GM19395 (cell line): ENCODE results near the gene TBL1XR1.
"Not testable (repeated sequence)": the region's sequence is repeated elsewhere in the genome, so short reads cannot be mapped to it uniquely, and the experiment has no call there.

Source experiments
- ATAC-seq: cut with Tn5 transposase; IDR thresholded peaks from one replicate; pipeline ENCODE4 v1.9.1; 2021; ENCODE audit warnings: mild to moderate bottlenecking, moderate library complexity; ENCODE audit not compliant: unreplicated experiment

The TBL1XR1 gene

DNA sequence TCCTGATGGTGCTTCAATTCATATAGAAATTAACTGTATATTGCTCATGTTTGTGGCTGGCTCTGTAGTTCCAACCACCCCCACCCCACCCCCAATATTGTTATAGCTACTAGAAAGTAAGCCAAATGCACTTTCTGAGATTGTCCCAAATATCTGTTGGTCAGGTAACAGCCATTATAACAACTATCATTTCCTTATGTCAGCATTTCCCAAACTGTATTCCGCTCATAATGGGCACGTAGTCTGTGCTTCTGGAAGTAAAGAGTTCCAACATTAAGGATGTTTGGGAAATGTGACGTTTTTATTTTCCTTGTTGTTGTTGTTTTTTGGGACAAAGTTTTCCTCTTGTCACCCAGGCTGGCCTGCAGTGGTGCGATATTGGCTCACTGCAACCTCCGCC lies 12.2 kb upstream of the TBL1XR1 start:
- no peak for ATAC-seq

DNA sequence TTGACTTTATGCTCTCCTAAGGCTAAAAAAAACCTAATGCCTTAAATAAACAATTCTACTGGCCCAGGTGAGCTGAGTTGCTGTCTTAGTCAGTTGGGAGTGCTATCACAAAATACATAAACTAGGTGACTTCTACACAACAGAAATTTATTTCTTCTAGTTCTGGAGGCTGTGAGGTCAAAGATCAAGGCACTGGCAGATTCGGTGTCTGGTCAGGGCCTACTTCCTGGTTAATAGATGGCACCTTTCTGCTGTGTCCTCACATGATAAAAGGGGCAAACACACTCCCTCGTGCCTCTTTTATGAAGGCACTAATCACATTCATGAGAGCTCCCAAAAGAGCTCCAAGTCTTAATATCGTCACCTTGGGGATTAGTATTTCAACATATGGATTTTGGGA lies 11.5 kb upstream of the TBL1XR1 start:
- no peak for ATAC-seq

DNA sequence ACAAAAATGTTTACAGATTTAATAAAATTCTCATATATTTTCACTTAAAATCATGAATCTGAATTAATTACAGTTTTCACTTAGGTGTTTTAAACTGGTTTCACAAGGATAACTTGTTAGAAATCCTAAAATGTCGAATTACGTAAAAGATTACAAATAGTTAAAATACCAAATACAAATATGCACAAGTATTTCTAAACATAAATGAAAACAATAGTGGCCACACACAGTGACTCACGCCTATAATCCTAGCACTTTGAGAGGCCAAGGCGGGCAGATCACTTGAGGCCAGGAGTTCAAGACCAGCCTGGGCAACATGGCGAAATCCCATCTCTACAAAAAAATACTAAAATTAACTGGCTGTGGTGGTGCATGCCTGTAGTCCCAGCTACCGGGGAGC lies 10.9 kb upstream of the TBL1XR1 start:
- no peak for ATAC-seq

DNA sequence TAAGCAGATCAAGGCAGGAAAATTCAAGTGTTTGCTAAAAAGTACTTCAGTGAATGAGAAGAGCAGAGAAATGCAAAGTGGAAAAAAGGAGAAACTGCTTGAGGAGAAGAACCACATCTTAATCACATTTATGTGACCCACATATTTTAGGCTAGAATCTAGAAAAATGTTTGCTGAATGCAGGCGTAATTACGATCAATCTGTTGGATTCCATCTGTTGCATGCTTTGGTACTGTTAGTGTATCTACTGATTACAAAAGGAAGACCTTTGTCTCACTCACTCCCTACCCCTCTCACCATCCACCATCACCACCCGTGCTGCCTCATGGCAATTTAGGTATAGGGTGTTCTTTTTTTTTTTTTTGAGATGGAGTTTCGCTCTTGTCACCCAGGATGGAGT lies 9.7 kb upstream of the TBL1XR1 start:
- no peak for ATAC-seq

DNA sequence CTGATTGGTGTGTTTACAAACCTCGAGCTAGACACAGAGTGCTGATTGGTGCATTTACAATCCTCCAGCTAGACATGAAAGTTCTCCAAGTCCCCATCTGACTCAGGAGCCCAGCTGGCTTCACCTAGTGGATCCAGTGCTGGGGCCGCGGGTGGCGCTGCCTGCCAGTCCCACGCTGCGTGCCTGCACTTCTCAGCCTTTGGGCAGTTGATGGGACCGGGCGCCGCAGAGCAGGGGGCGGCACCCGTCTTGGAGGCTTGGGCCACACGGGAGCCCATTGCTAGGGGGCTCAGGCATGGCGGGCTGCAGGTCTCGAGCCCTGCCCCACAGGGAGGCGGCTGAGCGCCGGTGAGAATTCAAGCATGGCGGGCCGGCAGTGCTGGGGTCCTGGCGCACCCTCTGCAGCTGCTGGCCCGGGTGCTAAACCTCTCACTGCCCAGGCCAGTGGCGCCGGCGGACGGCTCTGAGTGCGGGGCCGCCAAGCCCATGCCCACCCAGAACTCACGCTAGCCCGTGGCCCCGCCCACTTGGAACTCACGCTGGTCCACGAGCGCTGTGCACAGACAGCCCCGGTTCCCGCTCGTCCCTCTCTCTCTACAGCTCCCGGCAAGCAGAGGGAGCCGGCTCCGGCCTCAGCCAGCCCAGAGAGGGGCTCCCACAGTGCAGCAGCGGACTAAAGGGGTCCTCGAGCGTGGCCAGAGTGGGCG lies 6.6 kb upstream of the TBL1XR1 start:
- no peak for ATAC-seq

DNA sequence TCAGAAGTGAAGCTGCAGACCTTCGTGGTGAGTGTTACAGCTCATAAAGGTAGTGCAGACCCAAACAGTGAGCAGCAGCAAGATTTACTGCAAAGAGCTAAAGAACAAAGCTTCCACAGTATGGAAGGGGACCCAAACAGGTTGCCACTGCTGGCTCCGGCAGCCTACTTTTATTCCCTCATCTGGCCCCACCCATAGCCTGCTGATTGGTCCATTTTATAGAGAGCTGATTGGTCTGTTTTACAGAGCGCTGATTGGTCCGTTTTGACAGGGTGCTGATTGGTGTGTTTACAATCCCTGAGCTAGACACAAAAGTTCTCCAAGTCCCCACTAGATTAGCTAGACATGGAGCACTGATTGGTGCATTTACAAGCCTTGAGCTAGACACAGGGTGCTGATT lies 5.7 kb upstream of the TBL1XR1 start:
- not testable (repeated sequence) for ATAC-seq

DNA sequence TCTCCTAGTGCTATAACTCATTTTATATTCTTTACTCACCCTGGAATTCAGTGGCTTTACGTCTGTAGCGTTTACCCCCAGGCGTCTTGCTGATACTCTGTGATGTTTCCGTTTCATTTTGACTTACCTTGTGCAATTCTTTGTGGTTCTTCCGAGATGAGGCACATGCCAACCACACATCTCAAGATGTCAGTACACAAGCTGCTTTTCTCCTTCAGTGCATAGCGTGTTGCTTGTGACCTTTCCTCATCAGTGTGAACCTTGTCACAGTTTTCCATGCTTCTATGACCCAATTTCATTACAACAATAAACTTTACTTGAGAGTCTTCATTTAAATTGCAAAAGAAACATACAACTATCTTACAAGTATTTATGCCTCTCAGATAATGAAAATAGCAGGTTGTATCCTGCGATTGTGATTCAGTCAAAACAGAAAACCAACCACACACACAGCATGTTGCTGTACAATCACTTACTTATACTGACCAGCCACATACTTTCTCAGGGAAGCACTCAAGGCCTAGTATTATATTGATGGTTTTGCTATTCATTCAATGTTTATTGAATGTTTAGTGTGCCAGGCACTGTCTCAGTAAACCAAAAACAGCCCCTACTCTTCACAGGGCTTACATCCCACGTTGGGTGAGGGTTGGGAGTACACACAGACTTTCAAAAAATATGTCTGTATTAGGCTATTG lies 4.6 kb upstream of the TBL1XR1 start:
- ATAC-seq, result peak; percentile 86

DNA sequence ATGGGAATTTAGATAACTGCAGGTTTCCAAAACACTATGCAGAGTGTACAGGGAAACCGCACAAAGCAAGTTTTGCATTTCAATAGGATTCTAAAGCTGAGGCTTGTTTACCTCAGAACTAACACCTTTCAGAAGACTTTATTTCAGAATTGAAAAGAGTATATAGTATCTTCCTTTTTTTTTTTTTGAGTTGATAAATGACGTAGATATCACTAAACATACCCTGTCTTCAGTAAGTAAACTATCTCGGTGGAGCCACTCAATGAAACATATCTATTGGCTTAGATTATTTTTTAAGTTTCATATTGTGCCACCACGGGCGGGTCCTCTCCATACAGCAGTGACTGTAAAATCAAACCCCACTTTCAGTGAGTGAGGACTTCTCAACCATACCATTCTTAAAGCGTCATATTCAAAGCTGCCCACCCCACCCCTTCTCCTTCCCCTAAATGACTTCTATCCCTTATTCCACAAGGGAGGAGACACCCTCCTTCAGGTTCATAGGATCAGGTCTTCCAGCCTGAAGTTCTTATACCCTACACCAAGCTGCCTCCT lies 2.0 kb upstream of the TBL1XR1 start:
- no peak for ATAC-seq

DNA sequence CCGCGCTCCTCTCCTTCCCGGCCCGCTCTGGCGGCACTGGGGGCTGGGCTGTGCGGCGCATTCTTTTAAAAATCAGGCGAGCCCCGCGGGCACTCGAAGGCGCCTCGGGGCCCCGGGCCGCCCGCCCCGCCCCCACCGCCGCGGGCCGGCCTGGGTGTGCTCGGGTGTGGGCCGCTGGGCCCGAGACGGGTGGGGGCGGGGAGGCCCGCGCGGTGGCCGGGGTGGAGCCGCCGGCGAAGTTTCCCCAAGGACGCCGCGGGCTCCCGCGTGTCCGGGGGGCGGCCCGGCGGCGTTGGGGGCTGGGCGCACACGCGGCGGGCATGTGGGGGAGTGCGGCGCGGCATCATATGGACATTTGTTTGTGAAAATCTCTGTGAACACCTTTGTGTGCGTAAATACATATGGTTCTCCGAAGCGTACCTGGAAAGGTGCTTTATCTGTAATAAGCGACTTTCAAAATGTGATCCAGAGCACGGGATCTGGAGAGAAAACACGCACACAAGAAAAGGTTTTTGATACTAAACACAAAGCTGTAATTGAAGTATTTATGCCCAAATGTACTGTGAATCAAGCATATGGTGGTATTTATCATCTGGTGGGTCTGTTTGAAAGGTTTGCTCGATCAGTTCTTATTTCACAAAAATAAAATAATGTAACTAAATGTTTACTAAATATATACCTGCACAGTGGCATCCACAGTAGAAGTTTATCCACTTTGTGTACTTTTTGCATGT lies 612 bp upstream of the TBL1XR1 start:
- ATAC-seq, result peak; percentile 23

DNA sequence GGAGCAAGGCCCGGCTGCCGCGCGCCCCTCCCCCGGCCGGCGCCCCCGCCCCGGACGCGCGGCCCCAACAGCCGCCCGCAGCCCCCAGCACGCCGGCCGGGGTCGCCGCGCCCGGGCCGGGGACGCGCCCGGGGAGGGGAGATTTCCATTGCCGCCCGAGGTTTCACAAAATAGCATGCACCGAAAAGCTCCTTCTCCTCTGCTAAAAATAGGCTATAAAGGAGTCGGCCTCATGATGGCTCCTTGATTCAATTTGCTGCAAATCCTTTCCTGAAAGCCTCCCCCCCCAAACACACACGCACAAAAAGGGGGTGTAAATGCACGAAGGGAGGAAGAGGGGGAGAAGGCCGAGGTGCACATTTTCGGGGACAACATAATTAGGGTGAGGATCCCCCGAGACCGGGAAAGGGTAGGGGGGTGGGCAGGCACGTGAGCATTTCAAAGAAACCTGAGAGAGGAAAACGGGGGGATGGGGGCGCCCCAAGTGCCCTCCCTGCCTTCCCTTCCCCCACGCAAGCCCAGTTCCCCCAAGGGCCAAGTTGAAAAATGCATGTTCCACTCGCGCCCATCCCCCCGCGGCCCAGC lies 734 bp downstream of the TBL1XR1 start:
- no peak for ATAC-seq

DNA sequence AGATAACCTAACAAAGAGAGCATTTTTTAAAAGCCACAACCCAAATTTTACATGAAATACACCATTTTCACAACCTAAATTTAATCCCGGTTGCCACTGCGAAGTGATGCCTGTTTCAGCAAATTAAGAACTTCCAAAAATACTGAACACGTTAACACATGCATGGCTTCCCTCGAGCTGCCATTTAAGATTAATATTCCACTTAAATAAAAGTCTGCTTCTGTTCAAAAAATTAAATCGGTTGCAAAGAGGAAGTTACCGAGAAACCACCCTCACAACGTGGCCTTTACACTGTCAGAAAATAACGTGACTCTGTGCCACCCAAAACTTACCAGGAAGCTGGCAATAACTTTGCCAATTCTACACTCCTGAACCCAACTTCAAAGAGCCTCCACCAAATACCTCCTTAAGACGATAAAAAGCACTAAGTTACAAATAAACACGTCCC lies 1.2 kb downstream of the TBL1XR1 start:
- no peak for ATAC-seq

DNA sequence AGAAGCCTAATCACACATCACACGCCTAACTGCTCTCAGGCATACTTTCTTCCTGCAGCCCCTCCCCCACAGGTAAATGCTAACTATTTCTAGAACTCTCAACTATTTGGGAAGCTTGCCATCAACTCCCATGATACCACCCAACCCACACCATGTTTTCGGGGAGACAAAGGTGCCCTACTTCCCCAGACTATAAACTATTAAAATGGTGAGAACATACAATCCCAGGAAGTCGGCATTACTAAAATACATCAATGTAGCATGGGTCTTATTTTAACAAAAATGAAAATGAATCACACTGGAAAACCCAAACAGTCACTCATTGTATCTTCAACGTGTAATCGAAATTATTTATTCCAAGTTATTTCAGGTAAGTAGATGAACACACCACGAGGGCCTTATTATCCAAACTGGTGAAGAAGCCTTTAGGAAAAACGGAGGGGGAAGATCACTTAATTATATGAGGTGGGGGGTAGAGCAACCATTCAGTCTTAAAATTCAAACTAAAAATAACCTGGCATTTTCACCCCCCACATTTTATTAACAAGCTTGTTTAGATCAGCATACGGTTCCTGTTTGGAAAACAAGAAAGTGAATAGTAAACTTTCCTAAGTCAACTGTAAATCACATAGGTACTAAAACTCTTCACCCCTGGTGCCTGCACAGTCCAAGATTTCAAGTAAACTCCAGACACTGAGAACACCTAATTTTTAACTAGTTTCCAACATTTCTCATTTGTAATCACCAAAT lies 1.9 kb downstream of the TBL1XR1 start:
- no peak for ATAC-seq

DNA sequence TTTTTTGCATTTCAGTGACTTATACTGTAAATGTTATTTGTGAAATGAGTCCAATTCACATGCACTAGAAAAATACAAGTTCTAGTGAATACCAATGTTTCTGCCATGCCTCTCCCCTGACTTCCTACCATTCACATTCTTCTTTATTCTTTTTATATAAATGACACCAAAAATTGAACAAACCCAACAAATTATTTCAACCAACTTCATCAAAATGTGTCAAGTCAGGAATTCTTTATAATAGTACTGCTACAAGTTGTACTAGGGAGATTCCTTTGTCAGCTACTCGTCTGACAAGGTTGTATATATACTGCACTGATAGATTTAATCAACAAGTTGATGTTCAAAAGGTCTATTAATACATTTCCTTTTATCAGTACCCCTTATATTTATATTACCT lies 3.0 kb downstream of the TBL1XR1 start:
- ATAC-seq, result no peak

DNA sequence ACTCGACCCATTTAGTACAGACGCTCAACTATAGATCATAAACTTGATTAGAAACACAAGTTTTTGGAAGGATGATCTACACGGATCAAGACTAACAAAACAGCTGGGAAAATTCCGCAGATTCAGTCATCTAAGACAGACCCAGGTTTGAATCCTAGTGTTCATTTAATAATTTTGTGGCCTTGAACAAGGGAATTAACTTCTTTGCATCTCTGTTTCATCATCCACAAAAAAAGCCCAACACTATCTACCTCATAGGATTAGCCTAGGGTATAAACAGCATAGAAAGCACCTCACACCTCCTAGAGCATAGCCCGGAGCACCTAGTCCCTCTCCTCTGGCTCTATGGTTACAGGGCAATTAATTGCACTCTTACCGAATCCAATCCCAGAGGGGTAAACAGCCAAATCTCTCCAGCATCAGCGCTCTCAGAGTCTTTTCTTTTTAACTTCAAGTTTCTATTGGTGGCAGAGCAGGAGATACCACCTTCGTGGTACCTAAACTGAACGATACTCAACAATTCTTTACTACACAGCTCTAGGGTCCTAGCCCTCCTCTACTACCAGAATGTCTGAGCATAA lies 3.5 kb downstream of the TBL1XR1 start:
- ATAC-seq, result no peak

DNA sequence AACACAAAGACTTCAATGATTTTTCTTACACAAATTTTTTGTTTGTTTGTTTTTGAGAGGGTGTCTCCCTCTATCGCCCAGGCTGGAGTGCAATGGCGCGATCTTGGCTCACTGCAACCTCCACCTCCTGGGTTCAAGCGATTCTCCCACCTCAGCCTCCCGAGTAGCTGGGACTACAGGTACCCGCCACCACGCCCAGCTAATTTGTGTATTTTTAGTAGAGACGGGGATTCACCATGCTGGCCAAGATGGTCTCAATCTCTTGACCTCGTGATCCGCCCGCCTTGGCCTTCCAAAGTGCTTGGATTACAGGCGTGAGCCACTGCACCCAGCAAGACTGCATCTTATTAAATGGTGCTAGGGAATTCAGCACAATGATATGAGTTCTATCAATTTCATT lies 4.0 kb downstream of the TBL1XR1 start:
- ATAC-seq, result not testable (repeated sequence)

DNA sequence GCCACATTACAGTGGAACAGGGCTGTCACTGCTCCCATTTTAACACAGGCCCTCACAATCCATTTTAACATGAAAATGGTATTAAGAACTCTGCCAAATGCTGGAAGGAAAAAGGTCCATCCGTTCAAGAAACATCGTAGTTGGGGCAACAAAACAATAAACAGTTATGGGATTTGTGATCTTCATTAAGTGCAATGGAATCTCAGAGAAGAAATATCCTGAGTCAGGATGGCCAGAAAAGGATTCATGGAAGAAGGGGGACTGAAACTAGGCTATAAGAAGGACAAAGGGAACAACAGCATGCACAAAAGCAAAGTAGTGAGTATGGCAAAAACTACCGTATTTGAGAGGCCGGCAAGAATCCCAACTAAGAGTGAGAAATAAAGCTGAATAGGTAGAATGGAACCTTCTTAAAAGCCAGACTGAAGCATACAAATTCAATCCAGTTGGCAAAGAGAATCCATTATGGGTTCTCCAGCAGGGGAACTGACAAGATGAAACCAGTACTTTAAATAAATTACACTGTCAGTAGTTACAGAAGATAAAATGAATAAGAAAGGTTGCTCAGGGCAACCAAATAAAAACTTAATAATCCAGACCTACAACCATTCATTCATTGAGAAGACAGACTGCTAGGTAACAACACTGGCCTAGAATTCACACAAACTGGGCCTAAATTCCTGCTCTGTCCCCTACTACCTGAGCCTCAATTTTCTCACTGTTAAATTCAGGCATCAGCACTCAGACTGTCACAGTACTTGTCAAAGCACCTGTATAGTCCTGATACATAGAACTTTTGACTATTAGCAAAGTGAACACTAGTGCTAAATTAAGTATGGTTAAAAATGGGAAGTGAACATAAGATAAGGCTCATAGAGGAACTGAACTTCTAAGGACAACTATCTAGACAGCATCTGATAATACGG lies 6.3 kb downstream of the TBL1XR1 start:
- no peak for ATAC-seq

DNA sequence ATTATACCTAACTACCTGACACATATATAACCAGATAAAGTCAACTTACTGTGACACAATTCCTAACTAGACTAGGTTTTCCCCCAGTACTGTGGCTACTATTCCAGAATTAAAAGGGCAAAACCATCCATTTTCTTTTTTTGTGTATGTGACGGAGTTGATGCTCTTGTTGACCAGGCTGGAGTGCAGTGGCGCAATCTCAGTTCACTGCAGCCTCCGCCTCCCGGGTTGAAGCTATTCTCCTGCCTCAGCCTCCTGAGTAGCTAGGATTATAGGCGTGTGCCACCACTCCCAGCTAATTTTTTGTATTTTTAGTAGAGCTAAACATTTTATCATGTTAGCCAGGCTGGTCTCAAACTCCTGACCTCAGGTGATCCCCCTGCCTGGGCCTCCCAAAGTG lies 7.1 kb downstream of the TBL1XR1 start:
- ATAC-seq, result not testable (repeated sequence)

DNA sequence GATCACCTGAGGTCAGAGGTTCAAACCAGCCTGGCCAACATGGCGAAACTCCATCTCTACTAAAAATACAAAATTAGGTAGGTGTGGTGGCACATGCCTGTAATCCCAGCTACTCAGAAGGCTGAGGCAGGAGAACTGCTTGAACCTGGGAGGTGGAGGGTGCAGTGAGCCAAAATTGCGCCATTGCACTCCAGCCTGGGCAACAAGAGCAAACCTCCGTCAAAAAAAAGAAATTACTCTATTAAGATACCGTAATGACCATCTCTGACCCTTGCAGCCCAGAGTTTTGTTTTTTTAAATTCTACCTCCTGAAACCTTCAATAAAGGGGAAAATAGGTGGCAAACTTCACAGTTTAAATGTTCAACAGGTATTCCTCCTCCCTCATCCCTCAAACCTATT lies 9.0 kb downstream of the TBL1XR1 start:
- not testable (repeated sequence) for ATAC-seq

DNA sequence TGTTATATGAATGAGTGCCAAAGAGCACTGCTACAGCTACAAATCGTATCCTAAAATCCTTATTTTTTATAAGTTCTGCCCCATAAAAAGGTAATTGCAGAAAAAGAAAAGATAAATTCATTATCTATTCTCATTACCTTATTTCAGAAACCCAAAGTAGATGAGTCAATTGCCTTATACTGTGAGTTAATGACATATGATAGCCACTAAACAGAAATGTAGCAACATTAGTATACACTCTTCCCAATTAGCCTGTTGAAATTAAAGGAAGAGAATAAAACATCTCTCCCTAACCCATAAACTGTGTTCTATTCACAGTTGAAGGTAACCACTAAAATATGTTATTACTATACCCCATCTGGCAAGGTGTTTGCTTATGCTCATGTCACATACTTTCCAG lies 11.0 kb downstream of the TBL1XR1 start:
- ATAC-seq, result no peak
